Mesodermal cell (in vitro differentiated cells): ENCODE data around the gene CLMP.
"Not testable (repeated sequence)": the region's sequence is repeated elsewhere in the genome, so short reads cannot be mapped to it uniquely, and the experiment has no call there.

Source experiments
- H3K27ac ChIP-seq: 2 replicates; pipeline ENCODE4 v1.7.0; 2013; ENCODE audit warnings: mild to moderate bottlenecking, low read depth, low read length, moderate library complexity; ENCODE audit not compliant: severe bottlenecking
- H3K36me3 ChIP-seq: 2 replicates; pipeline ENCODE4 v1.7.1; 2013; ENCODE audit warnings: mild to moderate bottlenecking, low read length, moderate library complexity; ENCODE audit not compliant: control insufficient read depth, insufficient read depth
- H3K4me1 ChIP-seq: one replicate; pipeline ENCODE4 v1.7.1; 2013; ENCODE audit warnings: mild to moderate bottlenecking, low read length; ENCODE audit not compliant: insufficient read depth, control insufficient read depth, poor library complexity, severe bottlenecking
- H3K4me3 ChIP-seq: 2 replicates; pipeline ENCODE4 v1.7.0; 2013; ENCODE audit warnings: low read length, control low read depth, mild to moderate bottlenecking; ENCODE audit not compliant: insufficient read depth, poor library complexity, severe bottlenecking; ENCODE audit errors: extremely low read depth
- H3K9me3 ChIP-seq: 2 replicates; pipeline ENCODE4 v1.7.1; 2013; ENCODE audit warnings: mild to moderate bottlenecking, low read length, moderate library complexity; ENCODE audit not compliant: control insufficient read depth
- WGBS, 2 experiments: methylation state at CpG; one replicate each; pipeline ENCODE4 v1.1.5; 2013; ENCODE audit warnings: missing lambda C conversion rate in 2 of 2; ENCODE audit not compliant: insufficient coverage in 2 of 2; 5-methylcytosine and 5-hydroxymethylcytosine counted together

Gene CLMP

GRCh38 chr11:123168241-123168640 lies 26.8 kb downstream of the CLMP start:
- no peak overlapping the region for H3K27ac ChIP-seq
- H3K4me3 ChIP-seq: no peak overlapping the region
- peaks cover 27% of the 10 kb centered on the region for H3K4me1 ChIP-seq
- 100% methylated on average over 4 of the region's 5 CpGs for WGBS, 2 experiments
- H3K9me3 ChIP-seq: no peaks in the 10 kb centered on the region
- H3K36me3 ChIP-seq: peaks cover 9% of the 10 kb centered on the region

GRCh38 chr11:123166071-123166559 lies 28.9 kb downstream of the CLMP start:
- 44 to 52% methylated on average over 3 to 4 of the region's 10 CpGs for WGBS, 2 experiments
- H3K4me3 ChIP-seq: no peak overlapping the region
- H3K27ac ChIP-seq: peak overlapping the region; percentile 50
- no peaks in the 10 kb centered on the region for H3K9me3 ChIP-seq
- H3K4me1 ChIP-seq: peaks cover 27% of the 10 kb centered on the region
- peaks cover 4% of the 10 kb centered on the region for H3K36me3 ChIP-seq

- Histone ChIP-seq H3K36me3 (peaks cover 4% of the 10 kb centered on the region), H3K27ac (no peak overlapping the region), H3K4me3 (no peak overlapping the region), H3K9me3 (no peaks in the 10 kb centered on the region), H3K4me1 (peaks cover 27% of the 10 kb centered on the region)
- 87 to 97% methylated on average over 6 of the region's 7 CpGs for WGBS, 2 experiments
Observed at GRCh38 chr11:123164732-123165450, 30.2 kb downstream of the CLMP start.

GRCh38 chr11:123163621-123164020 lies 31.4 kb downstream of the CLMP start:
- Histone ChIP-seq H3K9me3 (no peaks in the 10 kb centered on the region), H3K36me3 (peaks cover 9% of the 10 kb centered on the region), H3K4me1 (peaks cover 26% of the 10 kb centered on the region), H3K27ac (no peak overlapping the region), H3K4me3 (no peak overlapping the region)
- WGBS, 2 experiments: 93 to 94% methylated on average over 2 of the region's 4 CpGs

GRCh38 chr11:123161376-123162030 lies 33.5 kb downstream of the CLMP start:
- Histone ChIP-seq H3K4me3 (no peak overlapping the region), H3K4me1 (peaks cover 11% of the 10 kb centered on the region), H3K27ac (no peak overlapping the region), H3K9me3 (no peaks in the 10 kb centered on the region), H3K36me3 (peaks cover 9% of the 10 kb centered on the region)
- 85 to 91% methylated on average over 5 to 6 of the region's 8 CpGs for WGBS, 2 experiments

- 93 to 99% methylated on average over 7 to 8 of the region's 10 CpGs for WGBS, 2 experiments
- H3K4me3 ChIP-seq: no peak overlapping the region
- no peaks in the 10 kb centered on the region for H3K9me3 ChIP-seq
- no peak overlapping the region for H3K27ac ChIP-seq
- H3K4me1 ChIP-seq: no peaks in the 10 kb centered on the region
- peaks cover 12% of the 10 kb centered on the region for H3K36me3 ChIP-seq
Observed at GRCh38 chr11:123159183-123159857, 35.7 kb downstream of the CLMP start.

GRCh38 chr11:123158033-123159003 lies 36.7 kb downstream of the CLMP start:
- Histone ChIP-seq H3K4me3 (no peak overlapping the region), H3K27ac (no peak overlapping the region), H3K36me3 (peaks cover 7% of the 10 kb centered on the region), H3K4me1 (no peaks in the 10 kb centered on the region), H3K9me3 (no peaks in the 10 kb centered on the region)
- WGBS, 2 experiments: 92 to 95% methylated on average over 7 to 8 of the region's 11 CpGs

GRCh38 chr11:123152951-123153350 lies 42.1 kb downstream of the CLMP start:
- Histone ChIP-seq H3K9me3 (no peaks in the 10 kb centered on the region), H3K4me1 (peaks cover 3% of the 10 kb centered on the region), H3K27ac (no peak overlapping the region), H3K4me3 (no peak overlapping the region), H3K36me3 (peaks cover 3% of the 10 kb centered on the region)
- WGBS, 2 experiments: 90 to 97% methylated on average over 9 of the region's 9 CpGs

- H3K36me3 ChIP-seq, H3K4me3 ChIP-seq, H3K4me1 ChIP-seq, H3K9me3 ChIP-seq, H3K27ac ChIP-seq: not testable (repeated sequence)
- WGBS, 2 experiments: 86% methylated on average over 1 of the region's 5 CpGs; no CpG with 5 or more reads in 1 of the 2 experiments
Observed at GRCh38 chr11:123152346-123152745, 42.7 kb downstream of the CLMP start.

GRCh38 chr11:123151796-123152195 lies 43.3 kb downstream of the CLMP start:
- Histone ChIP-seq H3K36me3 (peaks cover 3% of the 10 kb centered on the region), H3K4me3 (no peak overlapping the region), H3K9me3 (no peaks in the 10 kb centered on the region), H3K4me1 (peaks cover 3% of the 10 kb centered on the region), H3K27ac (no peak overlapping the region)
- WGBS, 2 experiments: no CpG with 5 or more reads among the region's 2 CpGs
